Medulla oblongata (tissue), 1 donor: ENCODE data around the gene TRIM2.
"Not testable (repeated sequence)": the region's sequence is repeated elsewhere in the genome, so short reads cannot be mapped to it uniquely, and the experiment has no call there.

Experiments
- DNase-seq: peaks from one replicate; pipeline ENCODE4 v3.0.0-alpha.2; 2015; ENCODE audit errors: extremely low spot score

TRIM2 gene

DNA sequence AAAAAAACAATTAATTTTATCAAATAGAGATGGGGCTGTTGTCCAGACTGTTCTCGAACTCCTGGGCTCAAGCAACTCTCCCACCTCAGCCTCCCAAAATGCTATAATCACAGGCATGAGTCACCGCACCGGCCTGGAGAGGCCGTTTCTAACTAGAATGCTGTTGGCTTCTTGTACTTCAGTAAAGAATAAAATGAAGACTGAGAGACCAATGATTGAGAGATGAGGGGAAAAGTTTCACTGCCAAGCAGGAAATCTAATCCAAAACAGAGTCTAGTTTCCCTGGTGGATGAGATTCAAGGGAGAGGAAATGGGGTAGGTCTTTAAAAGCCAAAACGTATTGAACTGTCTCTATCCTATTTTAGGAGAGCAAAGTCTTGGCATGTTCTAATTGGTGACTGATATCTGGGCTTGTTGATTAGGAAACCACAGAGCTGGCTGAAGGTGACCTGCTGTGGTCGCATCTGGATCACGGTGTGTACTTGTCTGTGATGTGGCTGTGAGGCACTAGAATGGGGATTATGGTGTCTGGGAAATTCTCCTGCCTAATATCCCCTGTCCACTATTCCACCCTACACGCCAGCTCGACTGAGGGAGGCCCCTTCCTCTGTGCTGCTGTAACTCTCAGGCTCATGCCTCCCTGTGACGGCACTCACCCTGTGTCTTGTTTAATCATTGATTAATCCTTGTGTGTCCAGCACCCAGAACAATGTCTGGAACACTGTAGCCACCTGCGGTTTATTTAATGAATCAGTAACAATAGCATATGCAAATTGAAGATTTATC lies 15.0 kb upstream of the TRIM2 start:
- no peak for DNase-seq

DNA sequence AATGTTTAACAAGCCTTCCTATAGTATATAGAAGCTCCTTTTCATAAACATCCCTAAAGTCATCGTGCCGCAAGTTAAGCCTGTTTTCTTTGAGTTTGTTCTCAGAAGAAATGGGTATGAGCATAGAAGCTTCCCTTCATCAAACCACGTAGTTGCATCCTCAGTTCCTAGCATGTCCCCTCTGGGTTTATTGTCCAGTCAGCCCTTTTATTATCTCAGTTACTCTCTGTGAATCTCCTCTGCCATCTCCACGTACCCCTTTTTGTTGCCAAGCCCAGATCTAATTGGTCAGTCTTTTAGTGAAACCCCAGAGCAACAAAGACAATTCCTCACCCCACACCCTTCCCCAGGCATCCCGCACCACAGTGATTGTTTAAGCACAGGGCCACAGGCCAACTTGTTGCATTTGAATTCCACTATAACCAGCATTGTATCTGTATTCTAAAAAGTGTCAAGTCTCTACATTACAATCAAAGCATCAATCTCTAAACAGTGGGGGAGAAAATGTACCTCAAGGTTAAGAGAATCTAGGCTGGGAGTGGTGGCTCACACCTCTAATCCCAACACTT lies 12.4 kb upstream of the TRIM2 start:
- DNase-seq, result no peak

DNA sequence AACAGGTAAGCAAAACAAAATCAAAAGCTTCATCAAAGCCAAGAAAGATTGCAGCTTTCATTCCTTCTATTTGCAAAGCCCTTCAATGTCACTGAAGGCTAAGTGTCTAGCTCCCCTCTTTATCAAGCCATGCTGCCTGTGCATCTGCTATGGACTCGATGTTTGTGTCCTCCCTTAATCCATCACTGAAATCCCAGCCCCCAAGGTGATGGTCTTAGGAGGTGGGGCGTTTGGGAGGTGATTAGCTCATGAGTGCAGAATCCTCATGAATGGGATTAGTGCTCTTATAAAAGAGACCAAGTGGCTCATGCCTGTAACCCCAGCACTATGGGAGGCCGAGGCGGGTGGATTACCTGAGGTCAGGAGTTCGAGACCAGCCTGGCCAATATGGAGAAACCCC lies 6.9 kb upstream of the TRIM2 start:
- no peak for DNase-seq

DNA sequence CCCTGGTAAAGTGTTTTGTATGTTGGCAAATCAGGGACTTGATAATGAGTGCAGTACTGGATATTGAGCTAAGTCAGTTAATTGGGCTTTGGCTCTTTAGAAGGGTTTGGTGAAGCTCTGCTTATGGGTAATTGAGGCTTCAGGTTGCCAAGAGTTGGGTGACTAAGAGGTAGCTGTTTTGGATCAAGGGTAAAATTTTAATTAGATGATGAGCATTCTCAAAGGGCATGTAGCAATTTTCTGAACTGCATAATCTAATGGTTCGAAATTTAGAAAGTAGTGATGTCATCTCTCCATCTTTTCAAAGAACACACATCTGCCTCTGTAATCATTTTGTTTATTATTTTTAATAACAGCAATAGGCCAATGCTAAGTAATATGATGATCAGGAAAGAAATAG lies 5.5 kb upstream of the TRIM2 start:
- no peak for DNase-seq

DNA sequence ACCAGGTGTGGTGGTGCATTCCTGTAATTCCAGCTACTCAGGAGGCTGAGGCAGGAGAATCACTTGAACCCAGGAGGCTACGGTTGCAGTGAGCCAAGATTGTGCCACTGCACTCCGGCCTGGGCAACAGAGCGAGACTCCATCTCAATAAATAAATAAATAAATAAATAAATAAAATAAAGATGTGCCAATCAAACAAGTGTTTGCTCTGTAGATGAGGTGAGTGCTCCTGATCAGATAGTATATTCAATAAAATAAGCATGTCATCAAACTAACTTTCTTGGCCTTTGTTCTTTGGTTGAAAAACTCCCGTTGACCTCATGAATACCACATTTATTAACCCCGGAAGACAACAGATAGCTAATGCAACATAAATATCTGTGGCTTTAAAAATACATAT lies 497 bp upstream of the TRIM2 start:
- DNase-seq, result not testable (repeated sequence)

DNA sequence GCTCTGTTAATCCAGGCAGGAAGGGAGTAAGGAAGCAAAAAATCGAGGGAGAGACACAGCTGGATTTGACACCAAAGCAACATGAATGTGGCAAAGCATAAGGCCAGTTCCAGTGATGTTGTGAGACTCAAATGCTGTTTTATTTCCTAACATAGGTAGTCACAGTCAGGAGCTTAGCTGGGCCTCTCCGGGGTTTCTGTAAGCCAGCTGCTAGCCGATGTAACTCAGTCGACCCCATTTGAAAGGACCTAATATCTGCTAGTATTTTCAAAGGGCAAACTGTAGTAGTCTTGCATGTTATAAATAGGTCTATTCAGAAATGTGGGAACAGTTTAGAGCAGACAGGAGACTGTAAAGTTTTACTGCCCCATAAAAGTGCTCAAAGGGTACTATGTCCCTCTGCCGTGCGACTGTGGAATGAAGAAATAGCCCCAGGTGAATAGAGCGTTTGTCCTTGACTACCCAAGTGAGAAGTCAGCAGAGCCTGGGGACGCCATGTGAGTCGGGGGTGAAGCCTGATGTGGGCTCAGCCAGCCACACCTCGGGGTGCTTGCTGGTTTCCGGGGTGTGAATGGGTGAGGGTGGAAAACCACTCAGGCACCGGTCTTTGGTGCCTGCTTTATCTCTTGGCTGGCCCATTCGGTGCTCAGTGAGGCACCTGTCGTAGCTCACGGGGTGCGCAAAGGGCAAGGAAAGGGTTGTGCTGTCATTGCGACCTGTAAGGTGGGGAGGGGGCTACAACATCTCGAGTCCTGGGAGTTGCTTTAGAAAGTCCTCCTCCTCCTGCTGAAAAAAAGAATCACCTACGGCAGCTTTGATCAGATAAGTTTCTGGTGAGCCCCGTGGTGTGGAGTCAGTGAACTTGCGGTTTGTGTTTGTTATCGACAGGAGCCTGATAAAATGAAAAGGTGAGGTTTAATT lies 745 bp downstream of the TRIM2 start:
- DNase-seq, result no peak

DNA sequence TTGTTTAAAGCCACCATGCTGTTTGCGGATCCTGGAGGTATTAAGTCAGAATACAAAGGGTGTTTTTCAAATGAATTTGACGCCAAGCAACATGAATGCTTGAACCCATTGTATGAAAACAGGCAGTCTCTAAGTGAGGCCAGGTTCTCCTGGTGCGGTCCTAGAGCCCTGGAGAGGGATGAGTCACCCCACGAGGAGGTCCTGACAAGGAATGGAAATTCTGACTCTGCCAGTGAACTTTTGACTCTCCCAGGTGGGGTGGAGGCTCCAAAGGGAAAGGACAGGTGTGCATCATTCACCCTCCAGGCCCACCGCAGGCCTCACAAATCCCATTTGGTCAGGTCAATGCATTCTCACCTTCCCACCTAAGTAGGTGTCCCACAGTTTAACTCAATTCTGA lies 1.5 kb downstream of the TRIM2 start:
- DNase-seq, result no peak

DNA sequence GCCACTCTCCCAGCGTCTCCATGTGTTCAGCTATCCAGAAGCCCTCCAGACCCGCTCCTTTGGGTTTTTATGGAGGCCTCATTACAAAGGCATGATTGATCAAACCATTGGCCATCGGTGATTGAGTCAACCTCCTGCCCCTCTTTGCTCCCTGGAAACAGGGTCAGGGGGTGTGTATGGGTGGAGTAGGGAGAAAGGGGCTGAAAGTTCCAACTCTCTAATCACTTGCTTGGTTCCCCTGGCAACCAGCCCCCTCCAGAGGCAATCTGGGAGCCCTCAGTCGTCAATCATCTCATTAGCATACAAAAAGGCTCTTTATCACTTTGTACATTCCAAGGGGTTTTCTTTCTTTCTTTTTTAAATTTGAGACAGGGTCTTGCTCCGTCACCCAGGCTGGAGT lies 2.3 kb downstream of the TRIM2 start:
- DNase-seq, result no peak

DNA sequence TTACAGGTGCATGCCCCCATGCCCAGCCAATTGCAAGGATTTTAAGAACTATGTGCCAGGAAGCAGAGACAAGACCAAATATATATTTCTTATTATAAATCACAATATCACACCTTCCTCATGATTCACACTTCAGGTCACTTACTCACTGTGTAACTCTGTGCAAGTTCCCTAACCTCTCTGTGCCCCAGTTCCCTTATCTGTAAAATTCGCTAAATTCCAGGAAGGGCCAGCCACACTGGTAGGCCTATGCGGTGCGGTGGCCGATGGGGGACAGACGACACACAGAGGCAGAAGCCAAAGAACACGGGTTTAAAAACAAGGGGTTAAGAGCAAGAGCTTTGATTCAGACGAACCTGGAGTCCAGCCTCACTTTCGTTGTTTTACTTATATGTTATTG lies 2.8 kb downstream of the TRIM2 start:
- DNase-seq, result no peak

DNA sequence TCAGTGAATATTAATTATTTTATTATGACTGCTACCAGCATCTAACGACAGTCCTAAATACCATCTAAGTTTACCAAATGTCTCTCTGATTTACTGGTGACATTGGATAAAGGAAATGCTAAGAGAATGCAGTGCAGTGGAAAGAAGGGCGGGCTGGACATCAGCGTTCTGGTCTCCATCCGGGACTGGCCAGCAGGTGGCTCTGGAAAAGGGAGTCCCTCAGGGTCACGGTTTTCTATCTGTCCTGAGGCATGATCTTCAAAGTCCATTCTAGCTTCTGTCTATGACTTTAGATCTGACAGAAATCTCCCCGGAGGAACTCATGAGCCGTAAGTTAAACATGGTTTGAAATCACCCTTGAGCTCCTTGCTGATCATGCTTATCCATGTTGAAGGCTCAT lies 3.3 kb downstream of the TRIM2 start:
- peak; percentile 67 for DNase-seq

DNA sequence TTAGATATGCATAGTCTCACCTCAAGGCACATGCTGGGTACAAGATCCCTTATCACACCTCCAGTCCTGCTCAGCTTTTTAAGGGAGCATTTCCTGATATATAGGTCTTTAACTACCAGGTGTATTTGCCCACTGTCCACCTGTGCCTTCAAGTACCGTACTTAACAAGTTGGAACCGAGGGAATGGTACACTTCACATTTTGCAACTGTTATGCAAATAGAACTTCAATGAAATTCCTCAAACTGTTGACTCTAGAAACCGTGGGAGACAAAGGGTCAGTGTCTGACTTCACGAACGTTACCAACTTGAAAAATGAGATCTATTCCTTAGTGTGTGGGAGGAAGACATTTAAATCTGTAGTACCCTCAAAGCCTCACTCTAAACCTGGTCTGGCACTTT lies 5.2 kb downstream of the TRIM2 start:
- DNase-seq, result no peak

DNA sequence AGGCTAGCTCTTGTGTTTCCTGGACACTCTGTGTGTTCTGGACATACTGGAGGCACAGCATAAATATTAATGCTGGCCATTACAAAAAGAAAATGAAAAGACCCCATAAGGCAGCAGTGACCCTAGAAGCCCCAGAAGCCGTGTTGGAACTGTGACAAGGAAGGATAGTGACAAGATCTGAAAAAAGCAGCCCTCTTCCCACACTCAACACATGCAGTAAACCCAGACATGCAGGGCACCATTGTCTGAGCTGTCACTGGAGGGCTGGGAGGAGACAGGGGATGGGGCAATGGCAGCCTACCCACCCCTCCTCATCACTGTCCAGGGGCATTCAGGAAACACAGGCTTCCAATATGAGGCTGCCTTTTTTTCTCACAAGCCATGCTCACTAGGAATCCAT lies 6.5 kb downstream of the TRIM2 start:
- no peak for DNase-seq

DNA sequence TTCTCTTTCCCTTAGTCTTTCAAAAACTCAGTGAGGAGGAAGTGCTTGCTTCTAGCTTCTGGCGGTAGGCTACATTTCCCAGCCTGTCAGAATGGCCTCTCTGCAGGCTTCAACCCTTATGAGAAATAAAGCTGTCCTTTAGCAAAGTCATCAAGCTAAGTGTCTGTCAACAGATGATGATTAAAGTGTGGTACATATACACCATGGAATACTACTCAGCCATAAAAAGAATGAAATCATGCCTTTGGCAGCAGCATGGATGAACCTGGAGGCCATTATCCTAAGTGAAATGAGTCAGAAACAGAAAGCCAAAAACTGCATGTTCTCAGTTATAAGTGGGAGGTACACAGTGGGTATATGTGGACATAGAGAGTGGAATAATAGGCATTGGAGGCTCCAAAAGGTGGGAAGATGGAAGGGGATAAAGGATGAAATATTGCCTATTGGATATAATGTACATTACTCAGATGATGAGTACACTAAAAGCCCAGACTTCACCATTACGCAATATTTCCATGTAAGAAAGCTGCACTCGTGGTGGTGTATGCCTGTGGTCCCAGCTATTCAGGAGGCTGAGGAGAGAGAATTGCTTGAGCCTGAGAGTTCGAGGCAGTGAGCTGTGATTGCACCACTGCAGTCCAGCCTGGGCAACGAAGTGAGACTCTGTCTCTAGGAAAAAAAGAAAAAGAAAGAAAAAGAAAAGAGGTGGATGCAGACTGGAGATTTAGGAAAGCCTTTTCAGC lies 7.9 kb downstream of the TRIM2 start:
- no peak for DNase-seq

DNA sequence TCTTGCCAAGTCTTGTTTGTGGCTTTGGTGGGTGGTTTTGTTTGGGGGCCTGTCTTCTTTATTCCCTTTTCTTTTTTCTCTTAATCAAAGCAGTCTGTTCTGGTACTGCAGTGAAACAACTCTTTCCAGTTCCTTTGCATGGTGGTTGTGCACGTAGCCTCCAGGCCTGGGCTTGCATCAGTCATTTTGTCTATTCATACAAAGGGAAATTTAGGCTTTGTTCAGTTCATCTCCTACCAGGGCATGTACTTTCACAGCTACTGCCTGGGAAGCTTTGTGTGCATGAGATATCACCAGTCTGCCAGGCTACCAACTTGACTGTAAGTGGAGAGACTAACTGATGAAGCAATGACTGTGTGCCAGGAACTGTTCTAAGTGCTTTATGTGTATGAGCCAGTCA lies 8.5 kb downstream of the TRIM2 start:
- peak; percentile 36 for DNase-seq

DNA sequence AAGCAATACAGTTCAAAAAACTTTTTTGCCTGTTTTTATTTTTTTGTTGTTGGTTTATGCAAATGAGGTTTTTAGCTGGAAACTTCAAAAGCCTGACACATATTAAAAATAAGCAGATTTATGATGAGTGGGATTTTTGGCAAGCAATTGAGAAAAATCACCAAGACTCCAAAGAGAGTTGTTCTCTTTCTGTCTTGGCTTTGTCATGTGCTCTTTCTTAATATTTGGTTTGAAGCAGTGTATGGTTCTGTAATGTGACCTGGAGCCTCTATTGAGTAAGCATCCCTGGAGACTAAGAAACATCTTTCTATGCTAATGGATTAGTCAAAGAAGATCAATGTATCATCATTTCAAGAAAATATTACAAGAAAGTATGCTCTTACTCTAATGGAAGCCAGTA lies 11.7 kb downstream of the TRIM2 start:
- DNase-seq, result no peak

DNA sequence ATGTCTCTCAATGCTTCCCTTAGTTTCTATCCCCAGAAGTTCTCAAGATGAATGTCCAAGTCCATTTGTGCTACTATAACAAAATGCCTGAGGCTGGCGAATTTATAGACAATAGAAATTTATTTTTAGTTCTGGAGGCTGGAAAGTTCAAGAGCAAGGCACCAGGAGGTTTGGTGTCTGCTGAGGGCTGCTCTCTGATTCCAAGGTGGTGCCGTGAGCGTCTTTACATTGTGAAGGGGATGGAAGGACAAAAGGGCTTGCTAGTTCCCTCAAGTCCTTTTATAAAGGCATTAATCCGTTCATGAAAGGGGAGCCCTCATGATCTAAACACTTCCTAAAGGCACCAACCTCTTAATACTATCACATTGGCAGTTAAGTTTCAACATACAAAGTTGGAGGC lies 12.3 kb downstream of the TRIM2 start:
- no peak for DNase-seq

DNA sequence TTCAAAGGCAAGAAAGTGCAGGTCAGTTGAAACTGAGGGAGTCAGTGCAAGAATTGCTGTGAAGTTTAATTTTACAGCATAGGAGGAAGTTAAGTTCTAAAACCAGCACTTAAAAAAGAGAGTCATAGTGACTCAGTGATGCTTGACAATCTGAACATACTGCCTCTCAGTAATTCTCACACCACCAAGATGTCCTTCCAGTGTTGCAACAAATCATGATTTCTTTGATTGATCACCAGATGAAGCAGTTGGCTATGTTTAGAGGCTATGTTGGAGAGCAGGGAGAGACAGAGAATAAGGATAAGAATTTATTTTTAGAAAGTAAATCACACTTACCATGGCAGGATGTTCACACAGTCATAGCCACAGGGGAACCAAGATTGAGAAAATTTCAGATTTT lies 13.2 kb downstream of the TRIM2 start:
- DNase-seq, result peak; percentile 2

DNA sequence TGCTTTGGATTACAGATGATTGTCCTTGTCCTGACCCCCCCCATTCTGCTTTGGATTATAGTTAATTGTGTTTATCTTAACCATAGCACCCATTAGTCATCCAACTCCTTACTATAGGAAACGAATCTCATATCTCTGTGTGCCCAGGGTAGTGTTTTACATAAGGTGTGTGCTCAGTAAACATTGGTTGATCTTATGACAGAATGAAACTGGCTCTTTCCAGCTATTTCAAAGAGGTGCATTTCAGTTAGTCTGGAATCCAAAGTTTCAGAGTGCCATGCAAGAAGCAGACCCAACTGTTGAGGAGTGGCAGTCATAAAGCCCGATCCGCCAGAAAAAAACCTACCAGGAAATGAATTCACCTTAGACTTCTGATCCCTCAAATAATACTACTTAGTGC lies 14.7 kb downstream of the TRIM2 start:
- DNase-seq, result no peak

DNA sequence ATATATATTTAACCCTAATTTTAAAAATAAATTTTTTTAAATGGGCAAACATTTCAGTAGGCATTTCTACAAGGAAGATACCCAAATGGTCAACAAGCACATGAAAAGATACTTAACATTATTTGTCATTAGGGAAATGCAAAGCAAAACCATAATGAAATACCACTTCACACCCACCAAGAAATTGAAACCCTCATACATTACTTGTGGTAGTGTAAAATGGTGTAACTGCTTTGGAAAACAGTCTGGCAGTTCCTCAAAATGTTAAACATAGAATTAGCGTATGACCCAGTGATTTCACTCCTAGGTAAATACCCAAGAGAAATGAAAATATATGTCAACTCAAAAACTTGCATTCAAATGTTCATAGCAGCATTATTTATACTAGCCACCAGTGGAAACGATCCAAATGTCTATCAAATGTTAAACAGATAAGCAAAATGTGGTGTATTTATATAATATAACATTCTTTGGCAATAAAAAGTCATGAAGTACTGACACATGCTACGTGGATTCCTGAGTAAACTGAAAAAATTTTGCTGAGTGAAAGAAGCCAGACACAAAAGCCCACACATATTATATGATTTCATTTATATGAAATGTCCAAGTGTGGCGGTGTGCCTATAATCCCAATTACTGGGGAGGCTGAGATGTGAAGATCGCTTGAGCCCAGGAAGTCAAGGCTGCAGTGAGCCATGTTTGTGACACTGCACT lies 16.6 kb downstream of the TRIM2 start:
- DNase-seq, result no peak

DNA sequence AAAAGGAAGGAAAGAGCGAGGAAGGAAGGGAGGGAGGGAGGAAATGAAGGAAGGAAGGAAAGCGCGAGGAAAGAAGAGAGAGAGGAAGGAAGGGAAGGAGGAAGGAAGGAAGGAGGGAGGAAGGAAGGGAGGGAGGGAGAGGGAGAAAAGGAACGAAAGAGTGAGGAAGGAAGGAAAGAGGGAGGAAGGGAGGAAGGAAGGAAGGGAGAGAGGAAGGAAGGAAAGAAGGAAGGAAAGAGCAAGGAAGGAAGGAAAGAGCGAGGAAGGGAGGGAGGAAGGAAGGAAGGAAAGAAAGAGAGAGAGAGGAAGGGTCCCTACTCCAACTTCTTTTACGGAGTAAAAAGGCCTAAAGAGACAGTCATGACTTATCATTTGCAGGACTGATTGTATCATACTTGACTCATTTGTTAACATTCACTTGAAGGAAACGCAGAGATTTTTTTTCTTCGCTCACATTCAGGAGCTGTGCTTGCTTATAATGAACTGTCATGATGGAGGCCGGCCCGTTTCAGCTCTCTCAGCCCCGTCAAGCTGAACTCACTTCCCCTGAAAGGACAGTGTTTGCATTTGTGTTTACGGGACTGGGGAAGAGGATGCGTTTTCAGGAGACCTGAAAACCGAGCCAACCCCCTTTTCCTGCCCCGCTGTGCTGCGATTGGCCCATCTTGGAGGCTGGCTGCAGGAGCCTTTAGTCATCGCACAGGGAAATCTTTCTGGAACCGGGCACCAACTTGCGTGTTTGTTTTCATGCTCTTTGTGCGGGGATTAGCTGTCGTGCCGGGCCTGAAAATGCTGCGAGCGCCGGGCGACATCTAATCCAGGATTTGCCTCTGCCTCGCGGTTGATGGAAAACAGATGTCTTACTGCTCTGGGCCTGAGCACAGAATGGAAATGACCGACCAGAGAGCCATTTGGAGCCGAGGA lies 17.8 kb downstream of the TRIM2 start:
- peak; percentile 62 for DNase-seq
